Kidney epithelial cell (primary cell): ENCODE results near the gene PCDHGB3. TPM values are rescaled to one million over a fixed set of nuclear protein-coding genes. Genes with fewer than 3 reads are reported as not detected.
A peak's percentile ranks its signal among the peaks of the same experiment; 100 is the strongest.

Experiments used
- DNase-seq: peaks from one replicate; pipeline ENCODE4 v3.0.0-alpha.2; 2010; ENCODE audit warnings: low read depth
- H3K27me3 ChIP-seq: 2 replicates; pipeline ENCODE4 v1.6.0; 2011; ENCODE audit warnings: low read length; ENCODE audit not compliant: control insufficient read depth, insufficient read depth
- H3K36me3 ChIP-seq: 2 replicates; pipeline ENCODE4 v1.5.1; 2011; ENCODE audit warnings: low read length; ENCODE audit not compliant: control insufficient read depth, insufficient read depth
- H3K4me3 ChIP-seq: 2 replicates; pipeline ENCODE4 v1.5.1; 2011; ENCODE audit warnings: low read depth, mild to moderate bottlenecking, control low read depth, low read length
- CTCF ChIP-seq: IDR thresholded peaks from 2 replicates; pipeline ENCODE4 v1.5.1; 2011; ENCODE audit warnings: mild to moderate bottlenecking, moderate library complexity, low read length, control low read depth, inconsistent platforms; ENCODE audit not compliant: insufficient read depth, poor library complexity, severe bottlenecking
- total RNA-seq: library from RNA; depleted of rRNA; stranded (reverse); fragments of >200 nt; gene quantifications from 2 replicates; pipeline ENCODE4 v1.2.3, GENCODE V29; 2015

Gene PCDHGB3
- total RNA-seq, 1 donor from 2014 or later = 1.3 TPM

- Histone ChIP-seq H3K4me3 (peak within 1 kb of the TSS; percentile 6), H3K27me3 (peaks cover 22% of the 10 kb centered on the region), H3K36me3 (no peaks in the 10 kb centered on the region)
- no peak for DNase-seq
- TF ChIP-seq CTCF = peak; percentile 21
These were observed 10.1 kb upstream of the PCDHGB3 start, which contains the start of gene PCDHGB2 for GRCh38 chr5:141359790-141360426. Gene PCDHGB2 (plus strand): TSS chr5:141359994. CDS start chr5:141360136, 142 bp downstream.

GRCh38 chr5:141360685-141361084 lies 9.4 kb upstream of the PCDHGB3 start:
- Histone ChIP-seq H3K36me3 (no peaks in the 10 kb centered on the region), H3K27me3 (peaks cover 27% of the 10 kb centered on the region), H3K4me3 (no peak overlapping the region)
- TF ChIP-seq CTCF = no peak
- no peak for DNase-seq

GRCh38 chr5:141362719-141363118 lies 7.3 kb upstream of the PCDHGB3 start:
- no peak for TF ChIP-seq CTCF
- DNase-seq = no peak
- no peaks in the 10 kb centered on the region for H3K36me3 ChIP-seq
- no peak overlapping the region for H3K4me3 ChIP-seq
- H3K27me3 ChIP-seq = peaks cover 34% of the 10 kb centered on the region

- Histone ChIP-seq H3K36me3 (no peaks in the 10 kb centered on the region), H3K27me3 (peaks cover 34% of the 10 kb centered on the region), H3K4me3 (no peak within 1 kb of the TSS)
- no peak for TF ChIP-seq CTCF
- no peak for DNase-seq
These were observed 5.9 kb upstream of the PCDHGB3 start, which contains the start of gene PCDHGA5 for GRCh38 chr5:141363952-141364660. Gene PCDHGA5 (plus strand): TSS chr5:141364162. CDS start chr5:141364331, 169 bp downstream.

DNA sequence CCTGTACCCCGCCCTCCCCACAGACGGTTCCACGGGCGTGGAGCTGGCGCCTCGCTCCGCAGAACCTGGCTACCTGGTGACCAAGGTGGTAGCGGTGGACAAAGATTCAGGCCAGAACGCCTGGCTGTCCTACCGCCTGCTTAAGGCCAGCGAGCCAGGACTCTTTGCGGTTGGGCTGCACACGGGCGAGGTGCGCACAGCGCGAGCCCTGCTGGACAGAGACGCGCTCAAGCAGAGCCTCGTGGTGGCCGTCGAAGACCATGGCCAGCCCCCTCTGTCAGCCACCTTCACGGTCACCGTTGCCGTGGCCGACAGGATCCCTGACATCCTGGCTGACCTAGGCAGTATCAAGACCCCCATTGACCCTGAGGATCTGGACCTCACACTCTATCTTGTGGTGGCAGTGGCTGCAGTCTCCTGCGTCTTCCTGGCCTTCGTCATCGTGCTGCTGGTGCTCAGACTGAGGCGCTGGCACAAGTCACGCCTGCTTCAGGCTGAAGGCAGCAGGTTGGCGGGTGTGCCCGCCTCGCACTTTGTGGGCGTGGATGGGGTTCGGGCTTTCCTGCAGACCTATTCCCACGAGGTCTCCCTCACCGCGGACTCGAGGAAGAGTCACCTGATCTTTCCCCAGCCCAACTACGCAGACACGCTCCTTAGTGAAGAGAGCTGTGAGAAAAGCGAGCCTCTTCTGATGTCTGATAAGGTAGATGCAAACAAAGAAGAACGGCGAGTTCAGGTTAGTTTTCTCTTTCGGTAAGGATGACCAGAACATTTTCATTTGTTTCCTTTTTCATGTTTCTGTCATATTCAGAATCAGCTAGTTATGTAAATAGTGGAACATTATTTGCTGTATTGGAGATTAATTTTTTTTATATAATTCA lies 3.8 kb upstream of the PCDHGB3 start:
- peaks cover 36% of the 10 kb centered on the region for H3K27me3 ChIP-seq
- no peak for DNase-seq
- no peak overlapping the region for H3K4me3 ChIP-seq
- no peak for TF ChIP-seq CTCF
- H3K36me3 ChIP-seq = no peaks in the 10 kb centered on the region
